WI38 (cell line): Measurements from ENCODE around the gene C9orf78.

Experiments used
- H3K4me3 ChIP-seq: 2 replicates; pipeline ENCODE4 v1.5.1; 2011; ENCODE audit warnings: low read depth, mild to moderate bottlenecking, control low read depth, low read length
- TF ChIP-seq, protein P1 (sequence below): IDR thresholded peaks from 2 replicates; pipeline ENCODE4 v1.5.1; 2012; ENCODE audit warnings: low read depth, mild to moderate bottlenecking, control low read depth, low read length

C9orf78 gene

DNA sequence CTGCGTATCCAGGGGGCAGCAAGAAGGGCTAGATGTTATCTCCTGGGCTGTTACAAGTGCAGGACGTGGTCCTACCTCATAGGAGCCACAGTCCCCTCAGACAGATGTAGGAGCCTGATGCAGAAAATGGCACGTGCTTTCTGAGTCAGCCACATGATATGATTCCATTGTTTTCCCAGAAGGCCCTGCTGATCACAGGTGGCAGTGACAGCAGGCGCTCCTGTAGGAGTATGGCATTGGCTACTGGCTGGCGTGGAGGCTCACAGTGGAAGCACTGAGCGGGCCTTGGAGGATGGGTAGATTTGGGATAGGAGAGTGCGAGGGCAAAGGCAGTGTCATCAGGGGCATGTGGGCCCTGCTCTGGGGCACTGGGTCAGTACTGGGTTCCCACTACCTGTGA lies 22.1 kb upstream of the C9orf78 start:
- TF ChIP-seq, protein P1, sequence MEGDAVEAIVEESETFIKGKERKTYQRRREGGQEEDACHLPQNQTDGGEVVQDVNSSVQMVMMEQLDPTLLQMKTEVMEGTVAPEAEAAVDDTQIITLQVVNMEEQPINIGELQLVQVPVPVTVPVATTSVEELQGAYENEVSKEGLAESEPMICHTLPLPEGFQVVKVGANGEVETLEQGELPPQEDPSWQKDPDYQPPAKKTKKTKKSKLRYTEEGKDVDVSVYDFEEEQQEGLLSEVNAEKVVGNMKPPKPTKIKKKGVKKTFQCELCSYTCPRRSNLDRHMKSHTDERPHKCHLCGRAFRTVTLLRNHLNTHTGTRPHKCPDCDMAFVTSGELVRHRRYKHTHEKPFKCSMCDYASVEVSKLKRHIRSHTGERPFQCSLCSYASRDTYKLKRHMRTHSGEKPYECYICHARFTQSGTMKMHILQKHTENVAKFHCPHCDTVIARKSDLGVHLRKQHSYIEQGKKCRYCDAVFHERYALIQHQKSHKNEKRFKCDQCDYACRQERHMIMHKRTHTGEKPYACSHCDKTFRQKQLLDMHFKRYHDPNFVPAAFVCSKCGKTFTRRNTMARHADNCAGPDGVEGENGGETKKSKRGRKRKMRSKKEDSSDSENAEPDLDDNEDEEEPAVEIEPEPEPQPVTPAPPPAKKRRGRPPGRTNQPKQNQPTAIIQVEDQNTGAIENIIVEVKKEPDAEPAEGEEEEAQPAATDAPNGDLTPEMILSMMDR: no peak
- H3K4me3 ChIP-seq: no peak overlapping the region

DNA sequence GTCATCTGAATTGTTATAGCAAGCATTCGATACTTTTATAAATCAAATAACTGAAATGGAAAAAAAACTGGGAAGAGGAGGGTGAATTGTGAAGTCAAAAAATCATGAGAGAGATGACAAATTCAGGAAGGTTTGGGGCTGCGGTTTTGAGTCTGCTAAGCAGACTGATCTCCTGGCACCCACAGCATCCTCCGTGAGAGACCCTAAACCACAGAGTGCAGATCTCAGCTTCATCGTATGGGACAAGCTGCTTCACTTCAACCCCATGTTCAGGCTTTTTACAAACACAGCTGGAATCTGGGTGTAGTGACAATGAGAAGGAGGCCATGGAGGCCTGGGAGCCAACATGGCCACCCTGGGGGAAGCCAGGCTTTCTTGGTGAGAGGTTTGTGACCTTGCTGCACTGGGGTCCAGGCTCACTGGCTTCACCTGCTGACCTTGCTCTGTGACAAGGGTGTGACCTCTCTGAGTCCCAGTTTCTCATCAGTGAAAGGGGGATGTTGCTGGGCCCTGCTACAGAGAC lies 19.6 kb upstream of the C9orf78 start:
- H3K4me3 ChIP-seq: no peak overlapping the region
- TF ChIP-seq, protein P1: no peak

DNA sequence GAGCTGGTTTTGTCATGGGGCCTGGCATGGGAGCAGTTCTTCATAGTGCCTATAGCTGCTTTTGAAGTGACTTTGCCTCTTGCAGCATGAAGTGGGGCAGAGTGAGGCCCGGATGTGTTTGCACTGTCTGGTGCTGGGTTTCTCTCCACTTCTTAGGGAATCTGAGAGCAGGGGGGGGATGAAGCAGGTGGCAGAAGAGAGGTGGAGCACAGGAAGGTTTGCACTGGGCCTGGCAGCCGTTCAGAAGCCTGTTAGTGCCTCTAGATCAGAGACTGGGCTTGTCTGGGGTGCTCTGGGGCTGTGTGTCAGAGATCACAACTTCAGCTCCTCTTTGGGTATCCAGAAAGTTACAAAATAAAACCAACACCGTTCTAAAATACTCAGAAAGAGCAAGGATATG lies 18.5 kb upstream of the C9orf78 start:
- H3K4me3 ChIP-seq: no peak overlapping the region
- TF ChIP-seq, protein P1: no peak

DNA sequence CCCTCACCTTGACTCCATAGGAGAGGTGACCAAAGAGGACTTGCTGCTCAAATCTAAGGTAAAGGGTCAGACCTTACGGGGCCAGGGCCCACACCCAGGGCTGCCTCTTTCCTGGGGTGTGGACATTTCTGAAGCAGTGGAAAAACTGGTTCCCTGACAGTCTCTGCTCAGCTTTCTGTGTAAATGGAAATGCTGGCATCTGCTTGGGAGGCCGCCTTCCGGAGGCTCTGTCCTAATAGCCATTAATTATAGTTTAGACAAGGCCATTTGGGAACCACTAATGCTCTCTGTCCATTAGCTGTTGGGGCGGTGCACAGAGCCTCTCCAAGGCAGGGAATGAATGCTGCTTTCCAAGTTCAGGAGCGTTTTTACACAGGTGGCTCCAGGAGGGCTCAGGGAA lies 17.5 kb upstream of the C9orf78 start:
- TF ChIP-seq, protein P1: no peak
- H3K4me3 ChIP-seq: no peak overlapping the region

DNA sequence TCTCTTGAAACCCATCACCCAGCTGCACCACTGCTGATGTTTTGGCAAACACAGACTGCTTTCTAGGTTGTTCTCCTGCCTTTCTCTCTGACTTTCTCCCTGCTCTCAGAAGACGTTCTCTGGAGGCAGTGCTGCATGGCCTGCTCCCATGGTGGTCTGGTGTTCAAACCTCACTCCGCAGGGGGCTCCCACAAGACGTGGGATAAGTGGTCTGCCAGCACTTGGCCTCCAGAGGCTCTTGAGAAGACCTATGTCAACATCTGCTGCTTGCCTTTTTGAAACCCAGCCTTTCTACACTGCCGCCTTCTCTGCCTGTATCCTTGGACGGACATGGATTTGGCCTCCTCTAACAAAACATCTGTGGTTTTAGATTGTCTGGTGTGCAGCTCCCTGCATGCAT lies 16.7 kb upstream of the C9orf78 start:
- H3K4me3 ChIP-seq: no peak overlapping the region
- TF ChIP-seq, protein P1: no peak

DNA sequence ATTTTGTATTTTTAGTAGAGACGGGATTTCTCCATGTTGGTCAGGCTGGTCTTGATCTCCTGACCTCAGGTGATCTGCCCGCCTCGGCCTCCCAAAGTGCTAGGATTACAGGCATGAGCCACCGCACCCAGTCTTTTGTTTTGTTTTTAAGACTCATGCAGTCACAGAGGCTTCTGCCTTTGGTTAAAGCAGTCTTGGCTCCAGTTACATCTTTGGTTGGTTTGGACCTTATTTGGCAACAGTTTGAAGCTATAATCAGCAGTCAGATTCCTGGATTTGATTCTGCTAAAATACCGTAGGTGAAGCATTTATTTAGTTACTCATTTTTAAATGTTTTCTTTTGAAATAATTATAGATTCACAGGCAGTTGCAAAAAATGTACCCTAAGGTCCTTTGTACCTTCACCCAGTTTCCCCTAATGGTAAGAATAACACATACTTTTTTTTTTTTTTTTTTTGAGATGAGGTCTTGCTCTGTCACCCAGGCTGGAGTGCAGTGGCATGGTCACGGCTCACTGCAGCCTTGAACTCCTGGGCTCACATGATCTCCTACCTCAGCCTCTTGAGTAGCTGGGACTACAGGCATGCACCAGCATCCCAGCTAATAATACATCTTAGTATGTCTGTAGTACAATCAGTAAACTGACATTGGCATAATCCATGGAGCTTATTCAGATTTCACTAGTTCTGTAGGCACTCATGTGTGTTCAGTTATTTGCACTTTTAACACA lies 15.9 kb upstream of the C9orf78 start:
- no peak overlapping the region for H3K4me3 ChIP-seq
- TF ChIP-seq, protein P1: no peak

DNA sequence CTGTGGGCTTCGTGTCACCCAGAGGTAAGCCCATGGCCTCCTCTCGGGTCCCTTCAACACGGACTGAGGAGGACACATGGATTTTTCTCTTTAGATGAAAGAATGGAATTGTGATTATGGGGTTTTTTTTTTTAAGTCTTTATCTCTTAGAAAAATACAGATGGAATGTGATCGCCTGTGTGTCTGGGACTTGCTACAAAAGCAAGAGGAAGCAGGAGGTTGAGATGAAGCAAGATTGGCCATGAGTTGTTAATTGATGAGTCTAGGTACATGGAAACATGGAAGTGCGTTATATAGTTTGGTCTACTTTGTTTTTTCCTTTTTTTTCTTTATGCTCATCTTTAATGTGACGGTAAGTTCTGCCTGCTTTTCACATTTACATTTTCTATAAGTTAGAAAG lies 14.8 kb upstream of the C9orf78 start:
- TF ChIP-seq, protein P1: no peak
- H3K4me3 ChIP-seq: no peak overlapping the region
